Measurements from ENCODE around the gene NMT2.

The NMT2 gene

DNA sequence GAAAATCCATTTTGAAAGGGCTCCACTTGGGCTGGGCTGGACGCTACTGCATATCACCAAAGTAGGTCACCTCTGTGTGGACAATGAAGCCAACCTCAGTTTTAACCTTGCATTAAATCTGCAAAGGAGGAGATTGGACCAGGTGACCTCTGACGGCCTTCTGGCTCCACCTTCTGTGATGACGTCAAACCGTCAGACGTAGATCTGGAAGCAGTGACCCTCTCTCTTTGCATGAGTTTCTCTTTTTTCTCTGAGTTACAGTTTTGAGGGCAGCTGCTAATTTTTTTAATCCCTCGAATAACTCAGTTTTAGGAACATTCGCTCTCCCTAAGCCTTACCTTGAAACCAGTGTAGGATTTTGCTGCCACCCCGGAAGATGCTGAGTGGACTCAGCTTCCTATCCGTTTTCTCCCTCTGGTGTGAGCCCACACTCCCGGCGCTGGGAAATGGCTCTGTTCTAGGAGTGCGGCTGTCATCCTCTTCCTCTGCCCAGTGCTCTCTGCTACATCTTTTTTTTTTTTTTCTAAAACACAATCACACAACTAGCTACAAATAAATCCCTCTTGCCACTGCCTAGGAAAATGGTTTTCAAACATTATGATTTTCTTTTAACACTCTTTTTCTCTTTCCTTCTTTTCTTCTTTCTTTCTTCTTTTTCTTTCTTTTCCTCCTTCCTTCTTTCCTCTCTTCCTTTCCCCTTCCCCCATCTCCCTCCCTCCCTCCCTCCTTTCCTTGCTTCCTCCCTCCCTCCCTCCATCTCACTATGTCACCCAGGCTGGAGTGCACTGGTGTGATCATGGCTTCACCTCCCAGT is 27.7 kb upstream of the NMT2 start:
- no peak overlapping the region for H3K27ac ChIP-seq
- TF ChIP-seq, protein P1, sequence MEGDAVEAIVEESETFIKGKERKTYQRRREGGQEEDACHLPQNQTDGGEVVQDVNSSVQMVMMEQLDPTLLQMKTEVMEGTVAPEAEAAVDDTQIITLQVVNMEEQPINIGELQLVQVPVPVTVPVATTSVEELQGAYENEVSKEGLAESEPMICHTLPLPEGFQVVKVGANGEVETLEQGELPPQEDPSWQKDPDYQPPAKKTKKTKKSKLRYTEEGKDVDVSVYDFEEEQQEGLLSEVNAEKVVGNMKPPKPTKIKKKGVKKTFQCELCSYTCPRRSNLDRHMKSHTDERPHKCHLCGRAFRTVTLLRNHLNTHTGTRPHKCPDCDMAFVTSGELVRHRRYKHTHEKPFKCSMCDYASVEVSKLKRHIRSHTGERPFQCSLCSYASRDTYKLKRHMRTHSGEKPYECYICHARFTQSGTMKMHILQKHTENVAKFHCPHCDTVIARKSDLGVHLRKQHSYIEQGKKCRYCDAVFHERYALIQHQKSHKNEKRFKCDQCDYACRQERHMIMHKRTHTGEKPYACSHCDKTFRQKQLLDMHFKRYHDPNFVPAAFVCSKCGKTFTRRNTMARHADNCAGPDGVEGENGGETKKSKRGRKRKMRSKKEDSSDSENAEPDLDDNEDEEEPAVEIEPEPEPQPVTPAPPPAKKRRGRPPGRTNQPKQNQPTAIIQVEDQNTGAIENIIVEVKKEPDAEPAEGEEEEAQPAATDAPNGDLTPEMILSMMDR (conservative IDR thresholded peaks at IDR 0.05), result no peak
- no peak for TF ChIP-seq ZFX (IDR thresholded peaks at IDR 0.05)

DNA sequence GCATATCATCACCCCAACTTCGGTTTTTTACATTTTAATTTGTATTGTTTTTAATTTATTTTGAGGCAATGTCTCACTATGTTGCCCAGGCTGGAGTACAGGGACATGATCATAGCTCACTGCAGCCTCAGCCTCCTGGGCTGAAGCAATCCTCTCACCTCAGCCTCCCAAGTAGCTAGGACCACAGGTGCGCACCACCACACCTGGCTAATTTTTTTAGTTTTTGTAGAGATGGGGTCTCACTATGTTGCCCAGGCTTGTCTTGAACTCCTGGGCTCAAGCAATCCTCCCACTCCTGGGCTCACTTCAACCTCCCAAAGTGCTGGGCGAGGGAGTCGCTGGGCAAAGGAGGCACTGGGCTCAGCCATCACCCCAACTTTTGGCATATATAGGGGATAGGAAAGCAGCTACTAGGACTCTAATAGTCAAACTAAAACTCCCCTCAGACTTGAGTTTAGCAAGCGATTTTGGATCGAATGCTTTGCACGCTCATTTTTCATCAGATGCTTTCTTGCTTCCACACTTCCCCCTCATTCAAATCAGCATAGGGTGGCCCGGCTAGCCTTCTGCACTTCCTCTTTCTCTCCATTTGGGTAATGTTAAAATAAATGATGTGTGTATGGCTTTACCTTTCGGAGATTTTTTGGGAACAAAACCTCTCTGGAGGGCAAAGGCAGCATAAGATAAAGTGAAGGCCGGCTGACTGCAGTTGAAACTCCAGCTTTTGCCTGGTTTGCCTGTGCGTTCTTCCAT is 20.8 kb upstream of the NMT2 start:
- no peak for TF ChIP-seq ZFX (IDR thresholded peaks at IDR 0.05)
- TF ChIP-seq, protein P1 (conservative IDR thresholded peaks at IDR 0.05), result no peak
- no peak overlapping the region for H3K27ac ChIP-seq

DNA sequence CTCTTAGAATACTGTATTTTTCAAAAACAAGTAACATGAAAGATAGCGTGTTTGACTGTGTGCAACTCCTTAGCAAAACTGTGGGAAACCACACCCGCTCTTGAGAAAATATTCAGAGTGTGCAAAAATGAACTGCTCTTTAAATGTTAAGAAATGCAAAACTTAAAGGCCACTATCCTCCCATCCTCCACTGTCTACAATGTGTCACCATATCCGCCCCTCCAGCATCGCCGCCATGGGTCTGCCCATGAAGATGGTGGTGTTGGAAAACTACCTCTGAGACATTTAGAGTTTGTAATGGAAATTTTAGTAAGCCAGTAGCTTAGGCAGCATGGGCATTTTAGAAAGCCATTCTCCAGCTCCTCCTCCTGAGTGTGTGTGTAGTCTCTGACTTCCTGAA is 20.1 kb upstream of the NMT2 start:
- TF ChIP-seq ZFX (IDR thresholded peaks at IDR 0.05), result no peak
- TF ChIP-seq, protein P1 (conservative IDR thresholded peaks at IDR 0.05), result no peak
- H3K27ac ChIP-seq, result no peak overlapping the region

- TF ChIP-seq, protein P1 (conservative IDR thresholded peaks at IDR 0.05), result no peak
- no peak for TF ChIP-seq ZFX (IDR thresholded peaks at IDR 0.05)
- no peak overlapping the region for H3K27ac ChIP-seq
Measured at GRCh38 chr10:15183689-15184481, 15.4 kb upstream of the NMT2 start.

GRCh38 chr10:15182540-15183207 is 14.2 kb upstream of the NMT2 start:
- H3K27ac ChIP-seq, result no peak overlapping the region
- TF ChIP-seq, protein P1 (conservative IDR thresholded peaks at IDR 0.05), result no peak
- TF ChIP-seq ZFX (IDR thresholded peaks at IDR 0.05), result no peak

DNA sequence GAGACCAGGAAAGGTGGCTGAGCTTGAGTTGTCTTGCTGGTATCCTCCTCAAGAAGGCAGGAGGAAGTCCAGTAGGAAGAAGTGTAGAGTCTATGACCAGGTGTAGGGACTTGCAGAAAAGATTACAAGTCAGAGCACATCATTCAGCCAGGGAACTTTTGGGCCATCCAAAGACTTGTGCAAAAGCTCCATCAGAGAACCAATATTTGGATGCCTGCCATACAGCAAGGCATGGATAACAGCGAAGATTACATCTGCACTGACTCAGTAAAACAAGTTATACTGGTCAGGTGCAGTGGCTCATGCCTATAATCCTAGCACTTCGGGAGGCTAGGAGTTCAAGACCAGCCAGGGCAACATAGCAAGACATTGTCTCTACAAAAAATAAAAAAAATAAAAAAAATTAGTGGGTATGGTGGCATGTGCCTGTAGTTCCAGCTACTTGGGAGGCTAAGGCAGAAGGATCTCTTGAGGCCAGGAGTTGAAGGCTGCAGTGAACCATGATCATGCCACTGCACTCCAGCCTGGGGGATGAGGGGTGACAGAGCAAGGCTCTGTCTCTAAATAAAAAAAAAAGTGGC is 13.2 kb upstream of the NMT2 start:
- TF ChIP-seq, protein P1 (conservative IDR thresholded peaks at IDR 0.05), result no peak
- H3K27ac ChIP-seq, result no peak overlapping the region
